Measurements from ENCODE around the gene GLIS1. TPM values are rescaled to one million over a fixed set of nuclear protein-coding genes. Genes with fewer than 3 reads are reported as not detected.

GLIS1 gene
- total and polyA plus RNA-seq, 2 donors (not counting 3 experiments of a cell fraction or from before 2014, with no cell fraction given) = not detected

GRCh38 chr1:53591924-53592323, 147.0 kb downstream of the GLIS1 start:
- no peak overlapping the region for H3K9ac ChIP-seq (replicated peaks; ENCODE audit: extremely low read depth, insufficient read depth, low read length)
- dilution Hi-C loops (cut with MboI; ENCODE audit: extremely low pct_ligation_motif_present, low sequenced_read_pairs) = no loop called here
- FAIRE-seq (no peak), DNase-seq (ENCODE audit: low read depth, low spot score) (no peak)
- H3K9me3 ChIP-seq (replicated peaks; ENCODE audit: control insufficient read depth, insufficient read depth, low read length) = no peaks in the 10 kb centered on the region
- ChIA-PET POLR2A (no interaction called here), CTCF (interaction anchor here (1.0 kb wide), 1 partner anchor 106 kb away, joined by 8 read pairs; no protein-coding TSS in a partner anchor)
- H3K4me1 ChIP-seq (ENCODE audit: control insufficient read depth, extremely low read depth, insufficient read depth, low read length) = no peaks in the 10 kb centered on the region
- H3K27me3 ChIP-seq (ENCODE audit: control insufficient read depth in 2 of 2, insufficient read depth in 2 of 2, low read length in 2 of 2) = peaks cover 3% of the 10 kb centered on the region in 2 experiments
- H3K79me2 ChIP-seq (ENCODE audit: control insufficient read depth, insufficient read depth, low read length) = no peaks in the 10 kb centered on the region
- no peaks in the 10 kb centered on the region for H3K36me3 ChIP-seq (ENCODE audit: control insufficient read depth in 2 of 2, extremely low read depth in 1 of 2, insufficient read depth in 2 of 2, low read length in 2 of 2)
- intact Hi-C loops (cut with micrococcal nuclease) = no loop called here
- no peak overlapping the region for H3K27ac ChIP-seq (ENCODE audit: insufficient read depth, low read depth, low read length)
- H3K4me2 ChIP-seq (ENCODE audit: insufficient read depth, low read length) = no peak overlapping the region
- no peaks in the 10 kb centered on the region for H3K9me1 ChIP-seq (replicated peaks; ENCODE audit: control insufficient read depth, extremely low read depth, insufficient read depth, low read length)
- no peak overlapping the region for H3K4me3 ChIP-seq (replicated peaks in 1 of 3; ENCODE audit: insufficient read depth in 1 of 3, low read depth in 1 of 3, low read length in 3 of 3)
- H2AFZ ChIP-seq (ENCODE audit: low read depth, low read length) = no peak overlapping the region
- no peaks in the 10 kb centered on the region for H4K20me1 ChIP-seq (replicated peaks; ENCODE audit: control insufficient read depth, extremely low read depth, insufficient read depth, low read length)
- no peak for TF ChIP-seq GATA2 (IDR thresholded peaks at IDR 0.05; ENCODE audit: insufficient read depth, insufficient read length, low read depth, low read length)
- no TSS peak for BruUV-seq (replicated peaks)

- BruUV-seq (replicated peaks) = no TSS peak
- H3K9ac ChIP-seq (replicated peaks; ENCODE audit: extremely low read depth, insufficient read depth, low read length) = no peak overlapping the region
- H3K4me2 ChIP-seq (ENCODE audit: insufficient read depth, low read length) = no peak overlapping the region
- H3K9me1 ChIP-seq (replicated peaks; ENCODE audit: control insufficient read depth, extremely low read depth, insufficient read depth, low read length) = no peaks in the 10 kb centered on the region
- dilution Hi-C loops (cut with MboI; ENCODE audit: extremely low pct_ligation_motif_present, low sequenced_read_pairs) (no loop called here), intact Hi-C loops (cut with micrococcal nuclease) (no loop called here)
- no peaks in the 10 kb centered on the region for H3K79me2 ChIP-seq (ENCODE audit: control insufficient read depth, insufficient read depth, low read length)
- TF ChIP-seq POLR2AphosphoS5 (IDR thresholded peaks at IDR 0.05; ENCODE audit: insufficient read depth, low read depth, low read length) (no peak), JUN (IDR thresholded peaks at IDR 0.05; ENCODE audit: borderline replicate concordance, insufficient read depth, insufficient read length, low read depth) (no peak), GATA2 (IDR thresholded peaks at IDR 0.05; ENCODE audit: insufficient read depth, insufficient read length, low read depth, low read length) (no peak), FOS (IDR thresholded peaks at IDR 0.05; ENCODE audit: borderline replicate concordance, insufficient read depth, low read length) (no peak), EZH2 (IDR thresholded peaks at IDR 0.05; ENCODE audit: borderline replicate concordance, low read depth, low read length, severe bottlenecking) (no peak), MYC (IDR thresholded peaks at IDR 0.05; ENCODE audit: low read depth, low read length) (no peak)
- TF ChIP-seq, protein P1, sequence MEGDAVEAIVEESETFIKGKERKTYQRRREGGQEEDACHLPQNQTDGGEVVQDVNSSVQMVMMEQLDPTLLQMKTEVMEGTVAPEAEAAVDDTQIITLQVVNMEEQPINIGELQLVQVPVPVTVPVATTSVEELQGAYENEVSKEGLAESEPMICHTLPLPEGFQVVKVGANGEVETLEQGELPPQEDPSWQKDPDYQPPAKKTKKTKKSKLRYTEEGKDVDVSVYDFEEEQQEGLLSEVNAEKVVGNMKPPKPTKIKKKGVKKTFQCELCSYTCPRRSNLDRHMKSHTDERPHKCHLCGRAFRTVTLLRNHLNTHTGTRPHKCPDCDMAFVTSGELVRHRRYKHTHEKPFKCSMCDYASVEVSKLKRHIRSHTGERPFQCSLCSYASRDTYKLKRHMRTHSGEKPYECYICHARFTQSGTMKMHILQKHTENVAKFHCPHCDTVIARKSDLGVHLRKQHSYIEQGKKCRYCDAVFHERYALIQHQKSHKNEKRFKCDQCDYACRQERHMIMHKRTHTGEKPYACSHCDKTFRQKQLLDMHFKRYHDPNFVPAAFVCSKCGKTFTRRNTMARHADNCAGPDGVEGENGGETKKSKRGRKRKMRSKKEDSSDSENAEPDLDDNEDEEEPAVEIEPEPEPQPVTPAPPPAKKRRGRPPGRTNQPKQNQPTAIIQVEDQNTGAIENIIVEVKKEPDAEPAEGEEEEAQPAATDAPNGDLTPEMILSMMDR (IDR thresholded peaks at IDR 0.05; ENCODE audit: extremely low read depth in 1 of 2, insufficient read depth in 1 of 2, low read depth in 1 of 2, low read length in 2 of 2) = no peak
- H4K20me1 ChIP-seq (replicated peaks; ENCODE audit: control insufficient read depth, extremely low read depth, insufficient read depth, low read length) = no peaks in the 10 kb centered on the region
- no peaks in the 10 kb centered on the region for H3K36me3 ChIP-seq (ENCODE audit: control insufficient read depth in 2 of 2, extremely low read depth in 1 of 2, insufficient read depth in 2 of 2, low read length in 2 of 2)
- no peak for FAIRE-seq
- POLR2A ChIA-PET = no interaction called here
- H3K9me3 ChIP-seq (replicated peaks; ENCODE audit: control insufficient read depth, insufficient read depth, low read length) = no peaks in the 10 kb centered on the region
- H2AFZ ChIP-seq (ENCODE audit: low read depth, low read length) = no peak overlapping the region
- H3K27ac ChIP-seq (ENCODE audit: insufficient read depth, low read depth, low read length) = no peak overlapping the region
- H3K4me3 ChIP-seq (replicated peaks in 1 of 3; ENCODE audit: insufficient read depth in 1 of 3, low read depth in 1 of 3, low read length in 3 of 3) = no peak overlapping the region
- DNase-seq (ENCODE audit: low read depth, low spot score) = no peak
- CTCF ChIA-PET = no interaction called here
- H3K4me1 ChIP-seq (ENCODE audit: control insufficient read depth, extremely low read depth, insufficient read depth, low read length) = no peaks in the 10 kb centered on the region
- peaks cover 3 to 9% of the 10 kb centered on the region in 2 experiments for H3K27me3 ChIP-seq (ENCODE audit: control insufficient read depth in 2 of 2, insufficient read depth in 2 of 2, low read length in 2 of 2)
These were observed 148.1 kb downstream of the GLIS1 start for GRCh38 chr1:53590531-53591515.
